ENCODE results near the gene STRN3. TPM values are rescaled to one million over a fixed set of nuclear protein-coding genes. Genes with fewer than 3 reads are reported as not detected.

The STRN3 gene
- total RNA-seq, 2 donors from 2014 or later: 18.1 to 18.9 TPM

- no peaks in the 10 kb centered on the region for H3K36me3 ChIP-seq (replicated peaks in 1 of 2; ENCODE audit: insufficient read depth in 1 of 2, low read depth in 2 of 2)
- no peak overlapping the region for H3K4me3 ChIP-seq
- H3K27ac ChIP-seq: no peak overlapping the region
- no peak for TF ChIP-seq POLR2A (IDR thresholded peaks at IDR 0.05)
- TF ChIP-seq CTCF (IDR thresholded peaks at IDR 0.05): no peak
- intact Hi-C loops (cut with DNase I): no loop called here
- no peaks in the 10 kb centered on the region for H3K27me3 ChIP-seq
- no peaks in the 10 kb centered on the region for H3K9me3 ChIP-seq
- no peak for ATAC-seq
- no peaks in the 10 kb centered on the region for H3K4me1 ChIP-seq
- no peak for DNase-seq
Measured at GRCh38 chr14:30928462-30928861, 97.7 kb downstream of the STRN3 start.

GRCh38 chr14:30925254-30925653 is 100.9 kb downstream of the STRN3 start:
- 92 to 98% methylated on average over 2 of the region's 2 CpGs for WGBS, 2 donors
- Histone ChIP-seq H3K4me3 (no peak overlapping the region), H3K27me3 (no peaks in the 10 kb centered on the region), H3K9me3 (no peaks in the 10 kb centered on the region), H3K4me1 (no peaks in the 10 kb centered on the region), H3K27ac (no peak overlapping the region), H3K36me3 (replicated peaks in 1 of 2; ENCODE audit: insufficient read depth in 1 of 2, low read depth in 2 of 2) (no peaks in the 10 kb centered on the region)
- intact Hi-C loops (cut with DNase I): no loop called here
- TF ChIP-seq POLR2A (IDR thresholded peaks at IDR 0.05) (no peak), CTCF (IDR thresholded peaks at IDR 0.05) (no peak)
- no peak for ATAC-seq
- no peak for DNase-seq

GRCh38 chr14:30921788-30922187 is 104.4 kb downstream of the STRN3 start:
- DNase-seq (no peak), ATAC-seq (no peak)
- Histone ChIP-seq H3K36me3 (replicated peaks in 1 of 2; ENCODE audit: insufficient read depth in 1 of 2, low read depth in 2 of 2) (no peaks in the 10 kb centered on the region), H3K4me3 (no peak overlapping the region), H3K27ac (no peak overlapping the region), H3K4me1 (no peaks in the 10 kb centered on the region), H3K9me3 (no peaks in the 10 kb centered on the region), H3K27me3 (no peaks in the 10 kb centered on the region)
- intact Hi-C loops (cut with DNase I): no loop called here
- no peak for TF ChIP-seq POLR2A (IDR thresholded peaks at IDR 0.05)
- no peak for TF ChIP-seq CTCF (IDR thresholded peaks at IDR 0.05)
- WGBS, 2 donors: 95 to 97% methylated on average over 2 of the region's 2 CpGs

DNA sequence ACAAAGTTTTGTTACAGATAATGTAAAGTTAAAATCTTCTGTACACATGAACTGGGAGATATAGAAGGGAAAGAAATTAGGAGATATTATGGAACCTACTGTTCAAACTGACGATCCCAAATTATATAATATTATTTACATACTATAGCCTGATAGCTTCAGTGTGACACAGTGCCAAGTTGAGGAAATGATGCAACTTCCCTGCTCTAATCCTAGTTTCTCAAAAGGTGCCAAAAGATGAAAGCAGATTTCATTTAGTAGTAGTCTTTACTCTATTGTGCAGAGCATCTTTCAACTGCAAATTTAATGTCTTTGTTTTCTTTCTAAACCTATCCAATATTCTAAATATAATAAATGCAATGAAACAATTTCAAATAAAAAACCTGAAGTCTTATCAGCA is 104.9 kb downstream of the STRN3 start:
- ATAC-seq (no peak), DNase-seq (no peak)
- WGBS, 2 donors: 33 to 34% methylated on average over 1 of the region's 1 CpG

More for the DNA sequence above, 104.9 kb downstream of the STRN3 start:
- TF ChIP-seq CTCF (IDR thresholded peaks at IDR 0.05): no peak
- no peak for TF ChIP-seq POLR2A (IDR thresholded peaks at IDR 0.05)
- Histone ChIP-seq H3K27ac (no peak overlapping the region), H3K4me3 (no peak overlapping the region), H3K9me3 (no peaks in the 10 kb centered on the region), H3K36me3 (replicated peaks in 1 of 2; ENCODE audit: insufficient read depth in 1 of 2, low read depth in 2 of 2) (no peaks in the 10 kb centered on the region), H3K4me1 (no peaks in the 10 kb centered on the region), H3K27me3 (no peaks in the 10 kb centered on the region)
- intact Hi-C loops (cut with DNase I): no loop called here
